Activated CD4-positive, alpha-beta T cell treated with anti-CD3 and anti-CD28 coated beads for 36 hours (primary cell): ENCODE data around the gene DCLRE1A. TPM values are rescaled to one million over a fixed set of nuclear protein-coding genes. Genes with fewer than 3 reads are reported as not detected.

Experiments used
- total RNA-seq, 2 experiments: library from RNA; stranded (reverse); gene quantifications; one replicate each; pipeline ENCODE4 v1.2.3, GENCODE V29; 2021

Gene DCLRE1A
- total RNA-seq, 2 experiments from 2014 or later: 12.5 to 14.4 TPM

Other genes with a start within 250 kb of the DCLRE1A start
- gene NRAP, start 190.0 kb downstream of the DCLRE1A start, total RNA-seq: not detected
- 10 to 100 TPM; 14.6 to 16.4 TPM for gene CASP7, start 174.2 kb downstream of the DCLRE1A start, total RNA-seq
- under 1 TPM; 0.07 to 0.09 TPM for gene PLEKHS1, start 102.4 kb downstream of the DCLRE1A start, total RNA-seq
- gene NHLRC2, start 579 bp upstream of the DCLRE1A start, total RNA-seq: 10 to 100 TPM; 20.1 to 22.3 TPM
- not detected for gene ADRB1, start 189.8 kb upstream of the DCLRE1A start, total RNA-seq